CD4-positive, alpha-beta T cell (primary cell): ENCODE data around the gene TAF6. TPM values are rescaled to one million over a fixed set of nuclear protein-coding genes. Genes with fewer than 3 reads are reported as not detected.

Experiments
- ATAC-seq: fragments of 200-7000 bp; cut with Tn5 transposase; one replicate; pipeline ENCODE4 v1.10.0; 2022; ENCODE audit warnings: mild to moderate bottlenecking; ENCODE audit not compliant: poor library complexity
- CTCF ChIA-PET: fragments of 350-600 bp; sonication (Branson Sonifier 250); formaldehyde crosslinking; loops from one replicate; lab custom pipeline; 2021; ENCODE audit warnings: antibody characterized with exemption, inconsistent platforms; lab: Charles Lee
- POLR2A ChIA-PET: fragments of 350-600 bp; sonication (Branson Sonifier 250); formaldehyde crosslinking; loops from one replicate; lab custom pipeline; 2021; ENCODE audit warnings: antibody characterized with exemption, inconsistent platforms; lab: Charles Lee
- DNase-seq, 14 experiments: peaks; one replicate each; pipeline ENCODE4 v3.0.0-alpha.2; 2013 to 2020; ENCODE audit warnings: mixed read lengths in 2 of 14
- H3K27ac ChIP-seq, 2 donors: one replicate each; pipeline versions ENCODE4 v1.5.1 to v1.7.0; 2013; ENCODE audit warnings: low read length in 2 of 2, low read depth in 1 of 2, mild to moderate bottlenecking in 1 of 2
- H3K27me3 ChIP-seq, 2 experiments: 1 replicate in 1 of 2; 2 replicates in 1 of 2; pipeline versions ENCODE4 v1.6.1 to v1.7.0; 2013; ENCODE audit warnings: low read length in 2 of 2, control low read depth in 1 of 2, mild to moderate bottlenecking in 1 of 2, moderate library complexity in 1 of 2; ENCODE audit not compliant: insufficient read depth in 2 of 2, control insufficient read depth in 1 of 2
- H3K36me3 ChIP-seq: one replicate; pipeline ENCODE4 v1.6.1; 2013; ENCODE audit warnings: low read length, control low read depth; ENCODE audit not compliant: insufficient read depth
- H3K4me1 ChIP-seq: one replicate; pipeline ENCODE4 v1.6.1; 2013; ENCODE audit warnings: low read length, control low read depth; ENCODE audit not compliant: insufficient read depth
- H3K4me3 ChIP-seq: one replicate; pipeline ENCODE4 v1.5.1; 2013; ENCODE audit warnings: mild to moderate bottlenecking, low read length, moderate library complexity
- H3K9me3 ChIP-seq, 2 experiments: 1 replicate in 1 of 2; 2 replicates in 1 of 2; pipeline versions ENCODE4 v1.6.1 to v1.7.0; 2013; ENCODE audit warnings: low read length in 2 of 2, mild to moderate bottlenecking in 2 of 2, control low read depth in 1 of 2, moderate library complexity in 1 of 2; ENCODE audit not compliant: control insufficient read depth in 1 of 2, insufficient read depth in 1 of 2
- H3K27ac Mint-ChIP-seq: one replicate; pipeline ENCODE4 v1.8.0; 2020; ENCODE audit warnings: mixed read lengths
- H3K27me3 Mint-ChIP-seq: one replicate; pipeline ENCODE4 v1.8.0; 2021; ENCODE audit warnings: mixed read lengths
- H3K36me3 Mint-ChIP-seq: one replicate; pipeline ENCODE4 v1.8.0; 2021; ENCODE audit warnings: low read depth, mixed read lengths
- H3K4me1 Mint-ChIP-seq: one replicate; pipeline ENCODE4 v1.8.0; 2021; ENCODE audit warnings: low read depth, mixed read lengths
- H3K4me3 Mint-ChIP-seq: one replicate; pipeline ENCODE4 v1.8.0; 2020; ENCODE audit warnings: mild to moderate bottlenecking, mixed read lengths
- H3K9me3 Mint-ChIP-seq: one replicate; pipeline ENCODE4 v1.8.0; 2020; ENCODE audit warnings: mixed read lengths
- intact Hi-C, 2 experiments: fragments of 100-400 bp; cut with DNase I in 1 of 2; cut with micrococcal nuclease in 1 of 2; formaldehyde crosslinking; loops; one replicate each; pipeline versions ENCODE4 v1.15.1 to v1.9.0; 2023 to 2025; cut with DNase I, micrococcal nuclease
- total RNA-seq, 174 experiments: library from RNA in 2 of 174; stranded (reverse) in 2 of 174; gene quantifications; one replicate each; pipeline ENCODE4 v1.2.3 and lab custom pipeline; 2021 to 2026
- TF ChIP-seq, protein P1 (sequence below): fragments of 200-600 bp; IDR thresholded peaks from one replicate; pipeline ENCODE4 v1.8.0; 2022; ENCODE audit warnings: antibody characterized with exemption, mild to moderate bottlenecking

The TAF6 gene
- total RNA-seq, 2 experiments from 2014 or later: 34.8 to 37.4 TPM

DNA sequence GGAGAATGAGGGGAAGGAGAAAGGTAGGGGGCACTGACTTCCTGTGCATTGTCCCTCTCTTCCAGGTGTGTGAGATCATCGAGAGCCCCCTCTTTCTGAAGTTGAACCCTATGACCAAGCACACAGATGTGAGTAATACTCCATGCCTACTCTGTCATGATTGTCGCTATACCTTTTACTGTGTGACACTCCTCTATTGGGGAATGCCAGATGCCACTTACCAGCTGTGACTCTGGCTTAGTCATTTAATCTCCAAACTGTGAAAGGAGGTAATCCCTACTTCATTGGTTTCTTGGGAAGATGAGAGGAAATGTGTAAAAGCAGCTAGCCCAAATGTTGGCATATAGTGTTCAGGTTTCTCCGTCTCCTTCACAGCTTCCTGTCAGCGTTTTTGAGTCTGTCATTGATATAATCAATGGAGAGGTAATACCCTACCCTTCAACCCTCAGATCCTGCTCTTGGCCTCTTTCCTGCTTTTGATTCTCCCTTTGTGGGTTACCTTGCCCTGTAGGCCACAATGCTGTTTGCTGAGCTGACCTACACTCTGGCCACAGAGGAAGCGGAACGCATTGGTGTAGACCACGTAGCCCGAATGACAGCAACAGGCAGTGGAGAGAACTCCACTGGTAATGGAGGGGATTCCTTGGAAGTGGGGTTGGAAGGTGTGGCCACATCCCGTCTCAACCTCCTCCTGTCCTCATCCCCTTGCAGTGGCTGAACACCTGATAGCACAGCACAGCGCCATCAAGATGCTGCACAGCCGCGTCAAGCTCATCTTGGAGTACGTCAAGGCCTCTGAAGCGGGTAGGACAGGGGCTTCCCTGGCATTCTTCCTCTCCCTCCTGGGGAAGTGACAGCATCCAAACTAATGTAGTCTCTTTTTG is 28.4 kb downstream of the TAF6 start:
- CTCF ChIA-PET: interaction anchor here (1.3 to 1.6 kb wide), 2 partner anchors 10 to 40 kb away, joined by 3 to 5 read pairs; no protein-coding TSS in a partner anchor
- Mint-ChIP-seq H3K27me3 (no peaks in the 10 kb centered on the region), H3K36me3 (peaks cover 64% of the 10 kb centered on the region), H3K27ac (peak overlapping the region; percentile 91), H3K4me3 (peak overlapping the region; percentile 90), H3K4me1 (peaks cover 25% of the 10 kb centered on the region), H3K9me3 (no peaks in the 10 kb centered on the region)
- ATAC-seq (no peak), DNase-seq (no peak)
- Histone ChIP-seq H3K4me3 (no peak overlapping the region), H3K36me3 (peaks cover 56% of the 10 kb centered on the region), H3K27me3 (no peaks in the 10 kb centered on the region), H3K9me3 (no peaks in the 10 kb centered on the region), H3K27ac (no peak overlapping the region), H3K4me1 (peaks cover 24% of the 10 kb centered on the region)
- intact Hi-C loops: no loop called here
- POLR2A ChIA-PET: interaction anchor here (1.1 to 3.7 kb wide), 2 partner anchors 10 to 36 kb away, joined by 3 to 46 read pairs; partner anchors contain the start of genes AP4M1, MBLAC1 and MCM7
- TF ChIP-seq, protein P1, sequence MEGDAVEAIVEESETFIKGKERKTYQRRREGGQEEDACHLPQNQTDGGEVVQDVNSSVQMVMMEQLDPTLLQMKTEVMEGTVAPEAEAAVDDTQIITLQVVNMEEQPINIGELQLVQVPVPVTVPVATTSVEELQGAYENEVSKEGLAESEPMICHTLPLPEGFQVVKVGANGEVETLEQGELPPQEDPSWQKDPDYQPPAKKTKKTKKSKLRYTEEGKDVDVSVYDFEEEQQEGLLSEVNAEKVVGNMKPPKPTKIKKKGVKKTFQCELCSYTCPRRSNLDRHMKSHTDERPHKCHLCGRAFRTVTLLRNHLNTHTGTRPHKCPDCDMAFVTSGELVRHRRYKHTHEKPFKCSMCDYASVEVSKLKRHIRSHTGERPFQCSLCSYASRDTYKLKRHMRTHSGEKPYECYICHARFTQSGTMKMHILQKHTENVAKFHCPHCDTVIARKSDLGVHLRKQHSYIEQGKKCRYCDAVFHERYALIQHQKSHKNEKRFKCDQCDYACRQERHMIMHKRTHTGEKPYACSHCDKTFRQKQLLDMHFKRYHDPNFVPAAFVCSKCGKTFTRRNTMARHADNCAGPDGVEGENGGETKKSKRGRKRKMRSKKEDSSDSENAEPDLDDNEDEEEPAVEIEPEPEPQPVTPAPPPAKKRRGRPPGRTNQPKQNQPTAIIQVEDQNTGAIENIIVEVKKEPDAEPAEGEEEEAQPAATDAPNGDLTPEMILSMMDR: no peak

DNA sequence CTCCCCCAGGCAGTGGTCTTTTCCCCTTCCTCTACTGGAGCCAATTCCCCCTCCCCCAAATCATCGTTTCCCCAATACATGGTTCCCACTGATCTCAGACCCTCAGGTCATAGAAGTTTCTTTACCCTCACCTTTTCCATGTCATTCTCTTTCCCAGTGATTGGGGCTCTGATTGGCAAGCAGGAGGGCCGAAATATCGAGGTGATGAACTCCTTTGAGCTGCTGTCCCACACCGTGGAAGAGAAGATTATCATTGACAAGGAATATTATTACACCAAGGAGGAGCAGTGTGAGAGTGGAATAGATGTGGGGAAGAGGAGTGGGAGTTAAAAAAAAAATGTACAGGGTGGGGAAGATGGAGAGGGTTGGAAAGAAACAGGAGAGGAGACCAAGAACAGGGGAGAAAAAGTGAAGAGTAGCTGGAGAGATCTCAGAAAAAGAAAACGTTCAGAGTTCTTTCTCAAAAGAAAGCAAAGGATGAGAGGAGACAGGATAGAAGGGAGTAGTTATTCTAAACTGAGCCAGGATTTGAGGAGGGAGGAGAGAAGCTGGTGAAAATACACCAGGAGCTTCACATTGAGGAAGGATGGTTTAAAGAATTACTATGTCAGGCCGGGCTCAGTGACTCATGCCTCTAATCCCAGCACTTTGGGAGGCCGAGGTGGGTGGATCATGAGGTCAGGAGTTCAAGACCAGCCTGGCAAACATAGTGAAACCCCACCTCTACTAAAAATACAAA is 29.5 kb downstream of the TAF6 start:
- Mint-ChIP-seq H3K36me3 (peaks cover 53% of the 10 kb centered on the region), H3K27me3 (no peaks in the 10 kb centered on the region), H3K4me1 (peaks cover 25% of the 10 kb centered on the region), H3K27ac (peak overlapping the region; percentile 91), H3K9me3 (no peaks in the 10 kb centered on the region), H3K4me3 (peak overlapping the region; percentile 90)
- H3K4me3 ChIP-seq: peak overlapping the region; percentile 92
- TF ChIP-seq, protein P1: no peak
- H3K9me3 ChIP-seq: no peaks in the 10 kb centered on the region
- no peak for DNase-seq
- H3K4me1 ChIP-seq: peaks cover 24% of the 10 kb centered on the region
- ChIA-PET POLR2A (interaction anchor here (0.7 to 3.7 kb wide), 7 partner anchors 8 to 88 kb away, joined by 3 to 46 read pairs (median 3); partner anchors contain the start of genes AP4M1, MBLAC1 and MCM7), CTCF (interaction anchor here (1.3 to 1.6 kb wide), 2 partner anchors 9 to 41 kb away, joined by 3 to 5 read pairs; no protein-coding TSS in a partner anchor)
- intact Hi-C loops: loop anchor here (1.0 to 10.0 kb wide), 3 partner anchors 11 to 945 kb away; partner anchors contain the start of genes SMURF1 (in 1 of the 2) and TRIM4 (in 1 of the 2)
- no peak for ATAC-seq
- H3K27ac ChIP-seq: peak overlapping the region; percentile 83 to 86
- peaks cover 44% of the 10 kb centered on the region for H3K36me3 ChIP-seq
- H3K27me3 ChIP-seq: no peaks in the 10 kb centered on the region
